HG02678 (cell line): Measurements from ENCODE around the gene NFYC.

Experiments
- ATAC-seq: cut with Tn5 transposase; IDR thresholded peaks from one replicate; pipeline ENCODE4 v1.9.1; 2021; ENCODE audit warnings: mild to moderate bottlenecking, moderate library complexity; ENCODE audit not compliant: unreplicated experiment

Gene NFYC

DNA sequence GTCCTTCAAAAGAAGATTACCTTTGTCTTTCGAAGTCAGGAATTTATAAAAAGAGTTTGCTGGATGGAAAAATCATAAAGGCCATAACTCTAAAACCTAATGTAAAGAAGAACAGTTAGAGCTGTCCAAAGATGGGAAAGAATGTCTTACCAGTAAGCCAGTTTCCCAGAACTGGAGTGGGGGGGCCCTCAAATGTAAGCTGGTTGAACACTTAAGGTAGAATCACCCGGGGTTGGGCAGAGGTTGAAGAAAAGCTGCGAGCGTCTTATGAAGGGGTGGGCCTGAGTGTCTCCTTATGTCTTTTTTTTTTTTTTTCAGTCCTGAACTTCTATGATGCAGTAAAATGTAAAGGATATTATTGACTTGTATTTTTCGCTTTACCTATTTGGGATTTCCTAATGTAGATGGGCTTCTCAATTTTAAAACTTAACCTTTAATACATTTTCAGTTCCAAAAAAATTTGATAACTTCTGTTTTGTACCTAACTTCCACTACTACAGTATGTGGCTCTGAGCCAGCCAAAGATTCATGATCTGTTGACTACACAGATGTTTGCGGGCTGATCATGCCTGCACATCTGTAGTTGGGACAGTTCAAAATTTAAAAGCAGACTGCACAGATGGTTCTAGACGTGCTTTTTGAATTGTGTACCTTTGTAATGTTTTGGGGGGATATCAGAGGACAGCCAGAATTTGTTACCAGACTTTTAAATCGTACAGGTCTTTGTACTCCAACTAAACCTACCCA lies 43.6 kb downstream of the NFYC start:
- no peak for ATAC-seq

DNA sequence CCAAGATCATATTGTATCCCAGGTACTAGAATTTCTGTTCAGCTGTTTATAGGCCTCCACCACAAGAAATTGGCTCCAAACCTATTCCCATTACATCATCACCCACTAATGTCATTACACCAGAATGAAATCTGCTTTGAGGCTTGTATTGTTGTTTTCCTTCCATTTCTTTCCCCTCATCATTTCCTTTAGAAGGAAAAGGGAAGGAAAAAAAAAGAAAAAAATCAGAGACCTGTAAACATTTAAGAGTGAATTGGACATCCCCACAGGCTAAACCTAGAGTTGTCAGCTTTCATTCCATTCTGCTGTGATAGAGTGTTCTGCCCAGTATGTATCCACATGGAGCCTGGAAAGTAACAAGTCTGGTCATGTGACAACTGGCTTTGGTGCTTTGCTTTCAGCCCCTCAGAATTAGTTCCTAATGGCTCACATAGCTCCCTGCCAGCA lies 44.6 kb downstream of the NFYC start:
- no peak for ATAC-seq

DNA sequence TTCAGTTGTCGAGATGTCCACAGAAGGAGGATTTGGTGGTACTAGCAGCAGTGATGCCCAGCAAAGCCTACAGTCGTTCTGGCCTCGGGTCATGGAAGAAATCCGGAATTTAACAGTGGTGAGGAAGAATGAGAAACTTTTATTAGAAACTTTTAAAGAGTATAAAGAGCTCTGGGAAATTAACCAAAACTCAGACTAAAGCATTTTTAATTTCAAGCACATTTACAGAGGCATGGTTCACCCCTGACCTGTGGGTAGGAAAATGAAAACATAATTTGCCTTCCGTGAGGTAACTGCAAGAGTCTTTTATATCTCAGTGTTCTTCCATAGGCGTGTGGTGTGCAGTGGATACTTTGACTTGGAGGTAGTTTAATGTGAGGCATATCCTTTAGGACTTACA lies 47.3 kb downstream of the NFYC start:
- no peak for ATAC-seq

DNA sequence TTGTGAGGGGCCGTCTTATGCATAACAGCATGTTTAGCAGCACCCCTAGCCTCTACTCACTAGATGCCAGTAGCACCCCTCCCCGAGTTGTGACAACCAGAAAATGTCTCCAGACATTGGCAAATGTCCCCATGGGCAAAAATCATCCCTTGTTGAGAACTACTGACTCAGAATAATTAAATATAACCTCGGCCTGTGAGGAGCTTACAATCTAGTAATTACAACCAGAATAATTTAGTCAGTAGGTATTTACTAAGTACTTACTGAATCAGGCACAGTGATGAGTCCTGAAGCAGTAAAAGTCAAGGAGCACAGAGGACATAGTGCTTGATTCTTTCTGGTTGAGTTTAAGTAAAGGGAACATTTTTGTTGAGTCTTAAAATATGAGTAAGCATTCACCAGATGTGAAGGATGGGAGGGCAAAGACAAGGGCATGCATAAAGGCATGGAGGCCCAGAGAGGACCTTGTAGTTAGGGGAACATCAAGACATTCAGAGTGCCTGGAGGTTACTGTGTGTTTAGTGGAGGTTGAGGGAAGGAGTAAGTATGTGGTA lies 48.0 kb downstream of the NFYC start:
- no peak for ATAC-seq

DNA sequence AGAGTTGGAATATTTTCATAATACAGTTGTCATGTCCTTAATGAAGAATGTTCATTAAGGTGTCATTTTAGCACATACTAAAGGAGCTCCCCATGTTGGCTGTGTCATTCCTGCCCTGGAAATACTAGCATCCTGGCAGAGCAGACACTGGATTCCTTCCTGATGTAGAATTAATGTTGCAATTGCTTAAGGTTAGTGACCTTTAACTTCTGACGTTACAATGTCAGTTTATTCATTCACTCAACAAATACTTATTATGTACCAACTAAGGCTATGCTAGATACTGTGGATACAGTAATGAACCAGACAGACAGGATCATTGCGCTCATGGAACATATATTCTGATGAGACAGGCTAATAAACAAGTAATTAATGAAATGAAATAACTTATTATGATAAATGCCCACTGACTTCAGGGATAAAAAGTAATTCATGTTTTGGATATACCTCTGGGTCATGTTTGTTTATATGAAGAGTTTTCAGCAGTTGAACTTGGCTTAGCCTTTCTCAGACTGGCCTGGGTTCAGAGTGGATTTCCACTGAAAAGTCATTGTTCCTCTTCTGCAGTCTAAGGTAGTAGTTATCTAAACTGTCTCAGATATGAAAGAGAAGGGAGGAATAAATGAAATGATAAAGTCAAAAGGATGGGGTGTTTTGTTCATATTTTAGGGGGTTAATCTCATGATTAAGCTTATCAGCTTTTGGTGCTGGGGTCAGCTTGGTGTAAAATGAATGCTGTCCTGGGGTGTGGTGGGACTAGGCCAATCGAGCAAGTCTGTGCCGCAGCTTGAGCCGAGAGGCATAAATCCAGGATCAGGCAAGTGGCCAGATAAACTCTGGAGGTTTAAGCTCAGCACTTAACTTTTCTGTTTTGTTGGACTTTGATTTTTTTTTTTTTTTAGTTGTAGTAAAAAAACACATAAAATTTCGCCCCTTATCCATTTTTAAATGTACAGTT lies 48.8 kb downstream of the NFYC start:
- ATAC-seq: no peak

DNA sequence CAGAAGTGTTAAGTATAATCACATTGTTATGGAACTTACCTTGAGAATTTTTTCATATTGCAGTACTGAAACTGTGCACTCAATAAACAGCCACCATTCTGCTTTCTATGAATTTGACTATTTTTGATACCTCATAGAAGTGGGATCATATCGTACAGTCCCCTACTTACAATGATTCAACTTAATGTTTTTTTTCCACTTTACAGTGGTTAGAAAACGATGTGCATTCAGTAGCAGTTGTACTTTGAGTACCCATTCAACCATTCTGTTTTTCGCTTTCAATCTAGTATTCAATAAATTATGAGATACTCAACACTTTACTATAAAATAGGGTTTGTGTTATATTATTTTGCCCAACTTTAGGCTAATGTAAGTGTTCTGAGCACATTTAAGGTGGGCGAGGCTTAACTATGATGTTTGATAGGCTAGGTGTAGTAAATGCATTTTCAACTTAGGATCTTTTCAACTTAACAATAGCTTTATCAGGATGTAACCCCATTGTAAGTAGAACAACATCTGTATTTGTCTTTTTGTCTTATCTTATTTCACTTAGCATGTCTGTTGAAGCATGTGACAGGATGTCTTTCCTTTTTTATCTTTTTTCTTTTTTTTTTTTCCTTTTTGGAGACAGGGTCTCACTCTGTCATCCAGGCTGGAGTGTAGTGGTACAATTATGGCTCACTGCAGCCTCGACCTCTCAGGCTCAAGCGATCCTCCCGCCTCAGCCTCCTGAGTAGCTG lies 49.7 kb downstream of the NFYC start:
- ATAC-seq: no peak

DNA sequence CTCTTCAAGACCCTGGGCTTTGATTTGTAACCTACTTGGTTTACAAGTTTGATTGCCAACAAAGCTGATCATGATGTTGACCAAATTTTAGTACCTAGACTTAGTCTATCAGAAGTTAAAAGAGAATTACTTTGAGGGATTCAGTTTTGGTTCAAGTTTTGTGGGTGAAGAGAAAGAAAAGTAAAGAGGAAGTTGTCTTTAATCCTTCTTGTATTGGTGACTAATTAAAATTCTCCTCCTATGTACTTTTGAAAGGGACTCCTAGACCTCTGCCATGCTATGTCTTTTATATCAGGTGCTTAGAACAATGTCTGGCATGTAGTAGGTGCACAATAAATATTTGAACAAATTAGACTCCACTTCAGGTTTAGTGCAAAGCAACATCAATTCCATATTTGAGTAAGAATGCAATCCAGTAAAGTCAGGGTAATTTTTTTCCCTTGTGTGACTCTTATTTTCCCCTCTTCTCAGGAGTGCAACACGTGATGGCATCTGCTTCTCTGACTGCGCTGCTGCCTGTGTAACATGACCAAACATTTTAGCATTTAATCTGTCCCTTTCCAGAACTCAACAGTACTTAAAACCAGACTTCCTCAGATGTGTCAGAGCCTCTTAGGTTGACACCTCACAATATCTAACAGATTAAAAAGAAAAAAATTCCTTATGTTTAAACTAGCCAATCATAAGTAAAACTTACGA lies 51.0 kb downstream of the NFYC start:
- ATAC-seq: no peak

DNA sequence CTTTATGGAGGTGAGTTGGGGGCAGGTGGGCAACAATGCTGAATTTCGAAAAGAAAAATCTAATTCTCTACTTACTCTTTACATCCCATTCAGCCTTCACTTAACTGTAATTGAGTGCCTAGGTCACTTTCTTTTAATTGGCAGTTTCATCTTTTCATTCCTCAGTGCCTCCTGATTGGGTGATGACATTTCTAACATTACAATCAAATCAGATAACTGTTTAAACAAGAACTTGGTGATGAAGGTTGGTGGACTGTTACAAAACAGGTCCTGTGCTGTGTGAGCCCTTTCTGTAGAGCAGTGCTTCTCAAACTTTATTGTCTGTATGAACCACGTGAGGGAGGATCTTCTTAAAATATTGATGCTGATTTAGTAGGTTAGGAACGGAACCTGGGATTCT lies 51.9 kb downstream of the NFYC start:
- no peak for ATAC-seq

DNA sequence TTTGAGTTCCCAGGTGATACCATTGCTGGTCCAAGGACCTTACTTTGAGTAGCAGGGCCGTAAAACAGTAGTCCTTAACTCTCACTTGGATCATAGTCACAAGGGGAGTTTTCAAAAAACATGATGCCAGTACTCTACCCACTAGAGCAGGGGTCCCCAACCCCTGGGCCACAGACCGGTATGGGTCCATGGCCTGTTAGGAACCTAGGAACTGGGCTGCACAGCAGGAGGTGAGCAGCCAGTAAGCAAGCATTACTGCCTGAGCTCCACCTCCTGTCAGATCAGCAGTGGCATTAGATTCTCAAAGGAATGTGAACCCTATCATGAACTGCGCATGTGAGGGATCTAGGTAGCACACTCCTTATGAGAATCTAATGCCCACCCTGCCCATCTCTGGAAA lies 52.4 kb downstream of the NFYC start:
- no peak for ATAC-seq

DNA sequence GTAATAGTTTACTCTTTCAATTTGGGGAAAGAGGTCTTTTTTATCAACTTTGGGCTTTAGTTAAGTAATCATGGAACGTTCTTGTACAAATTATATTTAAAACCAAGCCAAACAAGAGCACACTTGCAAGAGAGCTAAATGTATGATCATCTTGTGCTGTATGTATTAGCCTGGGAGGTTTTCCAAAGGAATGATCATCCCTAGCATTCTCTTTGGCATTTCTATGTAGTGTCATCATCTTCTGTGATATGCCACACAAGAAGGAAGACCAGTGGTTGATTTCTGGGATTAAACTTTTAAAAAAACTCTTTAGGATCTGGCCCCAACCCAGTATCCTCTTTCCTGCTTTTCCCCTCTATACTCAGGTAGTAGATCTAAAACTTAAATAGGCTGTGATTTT lies 53.7 kb downstream of the NFYC start:
- ATAC-seq: no peak

DNA sequence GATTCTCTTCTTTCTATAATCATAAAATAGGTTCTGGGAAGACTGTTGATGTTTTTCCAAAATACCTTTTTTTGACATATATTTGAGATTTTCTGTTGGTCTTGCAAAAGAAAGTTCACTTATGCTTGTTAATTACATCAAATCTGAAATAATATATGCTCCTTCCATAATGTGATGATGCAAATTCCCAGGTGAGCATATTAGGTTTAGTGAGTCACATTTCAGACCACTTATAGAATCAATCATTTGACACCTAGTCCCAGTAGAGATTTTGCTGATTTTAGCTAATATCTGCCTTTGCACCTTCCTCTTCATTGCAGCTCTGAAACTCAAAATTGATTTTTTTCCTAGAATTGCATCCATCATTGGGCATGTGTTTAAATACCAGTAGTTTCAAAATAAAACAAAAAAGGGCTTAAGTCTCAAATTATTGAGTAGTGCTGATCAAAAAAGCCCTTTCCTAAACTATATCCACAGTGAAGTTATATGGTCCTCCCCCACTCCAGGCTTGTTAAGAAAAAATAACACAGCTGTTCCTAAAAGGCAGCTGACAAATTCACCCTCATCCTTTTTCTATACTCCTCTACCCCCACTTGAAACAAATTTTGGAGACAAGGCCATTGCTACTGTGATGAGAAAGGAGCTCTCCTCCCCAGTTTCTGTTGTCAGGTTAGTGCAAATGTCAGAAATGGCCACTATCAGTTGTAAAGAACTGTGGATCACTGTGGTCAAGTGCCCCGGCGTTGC lies 55.0 kb downstream of the NFYC start:
- no peak for ATAC-seq

DNA sequence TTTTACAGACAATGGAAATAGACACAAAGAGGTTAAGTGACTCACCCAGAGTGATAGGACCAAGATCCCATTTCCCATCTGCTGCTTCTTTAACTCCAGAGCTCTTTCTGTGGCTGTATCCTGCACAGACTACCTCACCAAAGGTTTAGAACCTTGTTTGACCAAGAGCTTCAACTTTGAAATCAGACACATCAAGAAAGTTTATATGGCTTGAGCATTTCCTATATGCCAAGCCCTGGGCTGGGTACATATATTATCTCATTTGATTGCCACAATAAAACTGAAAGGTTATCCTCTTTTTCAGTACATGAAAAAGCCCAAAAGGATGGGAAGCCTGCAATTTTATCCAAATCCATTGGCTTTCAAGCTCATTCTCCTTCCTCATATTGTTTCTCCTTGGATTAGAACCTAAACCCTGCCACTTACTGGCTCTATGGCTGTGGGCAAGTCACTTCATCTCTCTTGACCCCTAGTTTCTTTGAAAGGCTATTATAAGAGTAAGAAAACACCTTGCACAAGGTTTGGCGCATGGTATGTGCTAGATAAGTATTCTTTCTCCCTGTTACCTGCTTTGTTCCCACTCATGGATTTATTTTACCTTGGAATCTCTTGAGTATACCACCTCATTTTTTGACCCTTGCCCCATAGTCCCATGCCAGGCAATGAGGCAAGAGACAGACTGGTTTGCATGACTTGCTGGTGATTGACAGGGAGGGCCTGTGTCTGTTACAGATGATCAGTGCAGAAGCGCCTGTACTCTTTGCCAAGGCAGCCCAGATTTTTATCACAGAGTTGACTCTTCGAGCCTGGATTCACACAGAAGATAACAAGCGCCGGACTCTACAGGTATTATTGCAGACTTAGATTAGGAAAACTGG lies 57.6 kb downstream of the NFYC start:
- ATAC-seq: no peak

DNA sequence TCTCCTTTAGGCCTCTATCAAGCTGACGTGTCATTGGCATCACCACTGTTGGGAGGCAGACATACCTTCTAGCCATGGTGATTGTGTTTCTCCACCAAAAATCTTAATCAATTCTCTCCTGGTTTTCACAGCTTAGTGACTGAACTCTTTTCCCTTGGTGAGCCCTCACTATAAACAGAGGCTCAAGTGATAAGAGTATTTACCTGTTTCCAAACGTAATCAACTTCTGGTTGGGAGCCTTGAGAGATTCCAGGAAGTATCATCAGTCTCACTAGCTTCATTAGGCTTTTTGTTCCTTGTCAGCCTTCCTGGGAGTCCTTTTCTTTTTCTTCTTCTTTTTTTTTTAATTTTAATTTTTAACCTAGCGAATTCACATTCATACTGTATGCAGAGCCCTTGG lies 58.3 kb downstream of the NFYC start:
- no peak for ATAC-seq

DNA sequence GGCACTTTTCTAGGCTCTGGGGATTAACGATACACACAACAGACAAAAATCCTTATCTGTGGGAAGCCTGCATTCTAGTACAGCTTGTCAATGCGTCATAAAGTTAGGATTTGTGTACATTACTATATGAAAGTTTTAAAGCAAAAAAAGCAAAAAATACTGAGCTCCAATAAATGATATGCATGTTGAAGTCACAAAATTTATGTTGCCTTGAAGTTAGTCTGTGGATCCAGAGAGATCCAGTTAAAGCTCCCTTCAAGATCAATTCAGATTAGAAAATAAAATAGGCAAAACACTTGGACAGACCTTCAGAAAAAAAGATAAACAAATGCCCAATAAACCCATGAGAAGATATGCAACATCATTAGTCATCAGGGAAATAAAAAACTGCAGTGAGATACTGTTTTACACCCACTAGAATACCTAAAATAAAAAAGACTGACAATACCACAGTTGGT lies 59.0 kb downstream of the NFYC start:
- no peak for ATAC-seq

DNA sequence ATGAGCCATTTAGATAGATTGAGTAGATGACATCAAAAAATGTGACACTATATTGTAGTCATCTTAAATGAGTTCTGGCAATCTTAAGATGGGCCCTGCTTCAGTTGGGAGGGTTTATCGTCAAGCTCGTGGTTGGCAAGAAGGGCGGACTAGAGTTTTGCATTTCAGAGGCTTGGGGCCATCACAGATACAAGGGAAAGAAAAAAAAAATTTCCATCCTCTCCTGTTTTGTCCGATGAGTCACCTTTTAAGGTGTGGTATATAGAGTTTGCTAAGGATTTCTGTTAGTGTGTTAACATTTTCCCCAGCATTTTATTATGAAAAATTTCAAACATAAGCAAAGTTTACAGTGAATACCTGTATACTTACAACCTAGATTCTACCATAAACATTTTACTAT lies 60.3 kb downstream of the NFYC start:
- no peak for ATAC-seq

DNA sequence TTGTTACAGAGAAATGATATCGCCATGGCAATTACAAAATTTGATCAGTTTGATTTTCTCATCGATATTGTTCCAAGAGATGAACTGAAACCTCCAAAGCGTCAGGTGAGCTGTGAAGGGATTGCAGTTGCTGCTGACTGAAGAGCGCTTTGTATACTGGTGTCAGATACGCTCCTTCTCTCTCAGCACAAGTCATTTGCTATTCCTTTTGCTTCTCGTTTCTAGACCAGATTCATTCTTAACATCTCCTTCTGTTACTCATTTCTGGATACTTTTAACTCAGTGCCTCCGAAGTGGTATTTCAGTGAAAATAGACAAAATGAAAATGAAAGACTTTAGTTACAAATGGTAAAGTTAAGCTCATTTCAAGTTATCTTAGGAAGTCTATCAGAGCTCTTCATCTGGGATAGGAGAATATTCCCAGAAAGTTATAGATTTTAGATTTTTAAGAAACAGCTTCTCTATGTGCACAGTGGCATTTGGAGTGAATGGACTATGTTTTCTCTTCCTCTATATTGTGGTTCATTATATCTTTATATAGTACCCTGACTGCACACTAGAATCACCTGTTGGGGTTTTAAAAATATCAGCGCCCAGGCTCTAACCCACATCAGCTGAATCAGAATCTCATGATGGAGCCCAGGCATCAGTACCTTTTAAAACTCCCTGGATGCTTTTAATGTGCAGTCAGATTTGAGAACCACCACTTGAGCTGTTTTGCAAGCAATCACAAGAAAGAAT lies 61.8 kb downstream of the NFYC start:
- no peak for ATAC-seq

DNA sequence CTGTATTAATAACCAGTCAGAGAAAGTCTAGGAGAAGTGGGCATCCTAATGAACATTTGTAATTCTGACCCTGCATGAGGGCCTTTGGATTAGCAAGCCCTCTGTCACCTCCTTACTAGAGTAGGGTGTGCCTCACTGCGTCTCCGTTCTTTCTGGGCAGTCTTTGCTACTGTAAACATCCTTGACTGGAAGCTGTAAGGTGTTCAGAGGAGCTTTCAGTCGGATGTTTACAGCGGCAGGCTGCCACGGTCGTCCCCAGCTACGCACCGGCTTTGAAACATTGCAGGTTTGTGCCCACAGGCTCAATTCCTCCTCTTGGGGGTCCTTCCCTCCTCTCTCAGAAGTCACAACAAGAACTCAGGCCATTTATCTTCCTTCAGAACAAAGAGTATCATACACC lies 62.7 kb downstream of the NFYC start:
- no peak for ATAC-seq

DNA sequence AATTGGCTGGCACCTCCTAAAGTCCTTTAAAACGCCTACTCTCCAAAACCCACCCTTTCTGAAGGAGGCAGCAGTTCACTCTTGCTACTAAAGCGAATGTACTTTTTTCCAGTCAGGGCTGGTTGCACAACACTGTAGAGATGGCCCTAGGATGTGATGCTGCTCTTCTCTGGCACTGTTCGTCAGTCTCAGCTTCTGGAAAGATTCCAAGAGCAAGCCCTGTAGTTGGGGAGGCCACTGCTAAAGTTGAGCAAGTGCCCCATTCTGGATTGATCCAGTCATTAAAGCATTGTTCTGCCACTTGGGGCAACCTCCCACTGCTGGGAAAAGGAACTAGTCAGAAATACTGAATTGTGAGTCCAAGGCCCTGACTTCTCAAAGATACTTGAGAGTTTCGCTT lies 63.6 kb downstream of the NFYC start:
- no peak for ATAC-seq
